RWPE1 (cell line): ENCODE measurements around the gene FOCAD.
"Not testable (repeated sequence)": the region's sequence is repeated elsewhere in the genome, so short reads cannot be mapped to it uniquely, and the experiment has no call there.

ENCODE experiments used
- CTCF ChIA-PET: fragments of 350-600 bp; sonication (Branson Sonifier 250); formaldehyde crosslinking; extraction: SDS; loops from one replicate; lab custom pipeline; 2021; lab: Yijun Ruan, JAX
- POLR2A ChIA-PET: fragments of 400-600 bp; formaldehyde crosslinking; extraction: SDS; loops from one replicate; lab custom pipeline; 2020; ENCODE audit warnings: antibody characterized with exemption; ENCODE audit not compliant: low non-redundant PET; lab: Yijun Ruan, JAX
- DNase-seq: peaks from one replicate; pipeline ENCODE4 v3.0.0; 2012; ENCODE audit warnings: low spot score
- H3K27ac ChIP-seq: fragments of 450-650 bp; 2 replicates; pipeline ENCODE4 v1.5.1; 2017
- TF ChIP-seq, protein P1 (sequence below): fragments of 450-650 bp; conservative IDR thresholded peaks from 2 replicates; pipeline ENCODE4 v1.5.1; 2017; ENCODE audit warnings: low read depth, mild to moderate bottlenecking

FOCAD gene

GRCh38 chr9:20643660-20644059, 40.4 kb upstream of the FOCAD start:
- no peak overlapping the region for H3K27ac ChIP-seq
- TF ChIP-seq, protein P1, sequence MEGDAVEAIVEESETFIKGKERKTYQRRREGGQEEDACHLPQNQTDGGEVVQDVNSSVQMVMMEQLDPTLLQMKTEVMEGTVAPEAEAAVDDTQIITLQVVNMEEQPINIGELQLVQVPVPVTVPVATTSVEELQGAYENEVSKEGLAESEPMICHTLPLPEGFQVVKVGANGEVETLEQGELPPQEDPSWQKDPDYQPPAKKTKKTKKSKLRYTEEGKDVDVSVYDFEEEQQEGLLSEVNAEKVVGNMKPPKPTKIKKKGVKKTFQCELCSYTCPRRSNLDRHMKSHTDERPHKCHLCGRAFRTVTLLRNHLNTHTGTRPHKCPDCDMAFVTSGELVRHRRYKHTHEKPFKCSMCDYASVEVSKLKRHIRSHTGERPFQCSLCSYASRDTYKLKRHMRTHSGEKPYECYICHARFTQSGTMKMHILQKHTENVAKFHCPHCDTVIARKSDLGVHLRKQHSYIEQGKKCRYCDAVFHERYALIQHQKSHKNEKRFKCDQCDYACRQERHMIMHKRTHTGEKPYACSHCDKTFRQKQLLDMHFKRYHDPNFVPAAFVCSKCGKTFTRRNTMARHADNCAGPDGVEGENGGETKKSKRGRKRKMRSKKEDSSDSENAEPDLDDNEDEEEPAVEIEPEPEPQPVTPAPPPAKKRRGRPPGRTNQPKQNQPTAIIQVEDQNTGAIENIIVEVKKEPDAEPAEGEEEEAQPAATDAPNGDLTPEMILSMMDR = no peak
- ChIA-PET CTCF (interaction anchor here (0.6 kb wide), 1 partner anchor 277 kb away, joined by 3 read pairs; no protein-coding TSS in a partner anchor), POLR2A (no interaction called here)
- DNase-seq = no peak

GRCh38 chr9:20646656-20647055, 37.4 kb upstream of the FOCAD start:
- ChIA-PET POLR2A (no interaction called here), CTCF (interaction anchor here (0.6 kb wide), 2 partner anchors 32 to 229 kb away, joined by 3 read pairs; no protein-coding TSS in a partner anchor)
- TF ChIP-seq, protein P1 = no peak
- no peak for DNase-seq
- no peak overlapping the region for H3K27ac ChIP-seq

DNA sequence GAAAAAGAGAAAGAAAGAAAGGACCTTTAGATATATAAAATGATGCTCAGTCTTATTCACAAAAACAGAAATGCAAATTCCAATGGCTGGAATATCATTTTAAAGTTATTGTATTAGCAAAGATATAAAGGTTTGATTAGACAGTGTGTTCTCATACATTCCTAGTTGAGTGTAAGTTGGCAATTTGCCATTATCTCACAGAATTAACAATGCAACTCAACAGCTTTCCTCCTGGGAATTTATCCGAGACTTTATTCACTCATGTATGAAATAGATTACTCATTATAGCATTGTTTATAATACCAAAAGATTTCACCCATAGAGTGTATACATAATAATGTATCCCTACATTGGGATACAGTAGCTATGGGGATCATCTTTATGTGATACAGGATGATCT, 34.7 kb upstream of the FOCAD start:
- no peak overlapping the region for H3K27ac ChIP-seq
- DNase-seq = no peak
- TF ChIP-seq, protein P1 = no peak
- ChIA-PET CTCF (no interaction called here), POLR2A (no interaction called here)

- no peak for DNase-seq
- CTCF ChIA-PET = interaction anchor here (0.6 kb wide), 1 partner anchor 725 kb away, joined by 3 read pairs; no protein-coding TSS in a partner anchor
- TF ChIP-seq, protein P1 = no peak
- no peak overlapping the region for H3K27ac ChIP-seq
- POLR2A ChIA-PET = no interaction called here
Observed at GRCh38 chr9:20650313-20650712, 33.7 kb upstream of the FOCAD start.

- DNase-seq = no peak
- no peak overlapping the region for H3K27ac ChIP-seq
- POLR2A ChIA-PET = interaction anchor here (0.5 kb wide), 1 partner anchor 15 kb away, joined by 5 read pairs; no protein-coding TSS in a partner anchor
- TF ChIP-seq, protein P1 = no peak
- CTCF ChIA-PET = no interaction called here
Observed at GRCh38 chr9:20650750-20651299, 33.2 kb upstream of the FOCAD start.

GRCh38 chr9:20651939-20652338, 32.1 kb upstream of the FOCAD start:
- ChIA-PET CTCF (interaction anchor here (0.6 kb wide), 1 partner anchor 49 kb away, joined by 3 read pairs; no protein-coding TSS in a partner anchor), POLR2A (no interaction called here)
- H3K27ac ChIP-seq = no peak overlapping the region

DNA sequence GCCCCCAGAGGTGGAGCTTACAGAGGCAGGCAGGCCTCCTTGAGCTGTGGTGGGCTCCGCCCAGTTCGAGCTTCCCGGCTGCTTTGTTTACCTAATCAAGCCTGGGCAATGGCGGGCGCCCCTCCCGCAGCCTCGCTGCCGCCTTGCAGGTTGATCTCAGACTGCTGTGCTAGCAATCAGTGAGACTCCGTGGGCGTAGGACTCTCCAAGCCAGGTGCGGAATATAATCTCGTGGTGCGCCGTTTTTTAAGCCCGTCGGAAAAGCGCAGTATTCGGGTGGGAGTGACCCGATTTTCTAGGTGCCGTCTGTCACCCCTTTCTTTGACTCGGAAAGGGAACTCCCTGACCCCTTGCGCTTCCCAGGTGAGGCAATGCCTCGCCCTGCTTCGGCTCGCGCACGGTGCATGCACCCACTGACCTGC, 25.8 kb upstream of the FOCAD start:
- peak overlapping the region; percentile 67 for H3K27ac ChIP-seq
- ChIA-PET CTCF (interaction anchor here (0.5 kb wide), 1 partner anchor 65 kb away, joined by 4 read pairs; no protein-coding TSS in a partner anchor), POLR2A (interaction anchor here (0.6 kb wide), 1 partner anchor 1186 kb away, joined by 3 read pairs; no protein-coding TSS in a partner anchor)
- not testable (repeated sequence) for DNase-seq

More at GRCh38 chr9:20651939-20652338, 32.1 kb upstream of the FOCAD start:
- DNase-seq = no peak
- TF ChIP-seq, protein P1 = no peak
